ENCODE results near the gene NCS1.

NCS1 gene

DNA sequence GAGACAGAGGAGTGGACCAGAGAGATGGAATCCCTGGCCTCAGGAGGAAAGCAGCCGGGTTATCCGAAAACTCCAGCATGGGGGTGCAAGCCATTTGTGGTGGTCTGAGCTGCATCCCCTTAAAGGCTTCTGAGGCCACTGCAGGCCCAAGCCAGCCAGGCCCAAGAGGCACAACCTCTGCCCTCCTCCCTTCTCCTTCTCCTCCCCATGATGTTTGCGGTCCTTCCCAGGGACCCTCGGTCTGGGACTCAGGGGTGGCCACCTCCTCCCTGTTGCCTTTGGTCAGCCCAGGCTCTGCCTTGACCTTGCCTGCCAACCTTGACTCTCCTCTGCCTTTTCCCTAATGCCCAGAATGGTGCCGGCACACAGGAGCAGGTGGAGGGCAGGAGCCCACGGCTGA, 4.6 kb downstream of the NCS1 start:
- DNase-seq (ENCODE audit: low read depth, low spot score) = no peak

DNA sequence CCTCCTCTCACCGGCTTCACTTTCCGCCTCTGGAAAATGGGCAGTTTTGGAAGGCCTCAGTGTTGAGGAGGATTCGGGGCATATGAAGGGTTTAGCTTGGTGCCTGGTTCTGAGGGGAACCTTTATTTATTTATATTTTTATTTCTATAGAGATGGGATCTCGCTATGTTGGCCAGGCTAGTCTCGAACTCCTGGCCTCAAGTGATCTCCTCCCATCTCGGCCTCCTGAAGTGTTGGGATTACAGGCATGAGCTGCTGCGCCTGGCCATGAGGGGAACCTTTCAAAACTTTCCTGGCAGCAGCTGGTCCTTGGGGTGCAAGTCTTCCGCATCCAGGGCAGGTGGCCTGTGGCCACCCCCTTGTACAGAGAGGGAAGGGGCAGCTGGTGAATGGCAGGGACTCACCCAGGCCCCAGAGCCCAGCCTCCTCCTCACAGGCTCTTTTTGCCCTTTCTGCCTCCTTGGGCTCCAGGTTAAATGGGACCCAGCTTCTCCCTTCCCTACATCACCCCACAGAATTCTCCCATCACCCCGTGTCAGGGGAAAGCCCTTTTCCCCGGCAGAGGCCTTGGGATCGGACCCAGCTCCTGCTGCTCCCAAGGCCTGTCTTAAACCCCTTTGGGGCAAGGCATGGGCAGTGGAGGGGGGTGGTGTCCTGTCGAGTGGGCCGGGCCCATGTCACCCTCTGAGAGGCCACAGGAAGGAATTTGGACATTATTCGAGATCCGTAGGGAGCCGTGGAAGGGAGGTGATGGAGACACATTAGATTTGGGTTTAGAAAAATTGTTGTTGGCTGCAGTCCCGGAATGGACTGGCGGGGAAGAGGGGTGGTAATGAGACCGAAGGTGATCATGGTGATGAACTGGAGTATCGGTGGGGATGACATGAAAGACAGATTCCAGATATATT, 5.9 kb downstream of the NCS1 start:
- DNase-seq (ENCODE audit: low read depth, low spot score) = no peak

DNA sequence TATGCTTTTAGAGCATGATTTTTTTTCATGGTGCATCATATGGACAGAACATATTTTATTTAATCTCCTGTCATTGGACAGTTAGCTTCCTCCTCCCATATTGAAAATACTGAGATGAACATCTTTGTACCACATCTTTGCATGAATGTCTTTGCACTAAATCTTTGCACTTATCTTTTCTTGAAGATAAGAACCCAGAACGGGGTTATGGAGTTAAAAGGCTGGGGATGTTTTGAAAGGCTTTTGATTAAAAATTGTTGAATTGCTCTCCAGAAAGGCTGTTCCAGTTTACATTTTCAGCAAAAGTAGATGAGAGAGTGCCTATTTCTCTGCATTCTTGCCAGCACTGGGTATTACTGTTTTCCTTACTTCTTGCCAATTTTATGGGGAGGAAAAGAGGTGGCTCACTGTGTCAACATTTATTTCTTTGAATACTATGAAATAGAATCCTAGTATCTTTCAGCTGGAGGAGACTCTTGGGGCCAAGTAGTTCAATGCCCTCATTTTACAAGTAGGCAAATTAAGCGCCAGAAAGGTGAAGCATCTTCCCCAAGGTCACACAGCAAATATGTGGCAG, 7.2 kb downstream of the NCS1 start:
- no peak for DNase-seq (ENCODE audit: low read depth, low spot score)

DNA sequence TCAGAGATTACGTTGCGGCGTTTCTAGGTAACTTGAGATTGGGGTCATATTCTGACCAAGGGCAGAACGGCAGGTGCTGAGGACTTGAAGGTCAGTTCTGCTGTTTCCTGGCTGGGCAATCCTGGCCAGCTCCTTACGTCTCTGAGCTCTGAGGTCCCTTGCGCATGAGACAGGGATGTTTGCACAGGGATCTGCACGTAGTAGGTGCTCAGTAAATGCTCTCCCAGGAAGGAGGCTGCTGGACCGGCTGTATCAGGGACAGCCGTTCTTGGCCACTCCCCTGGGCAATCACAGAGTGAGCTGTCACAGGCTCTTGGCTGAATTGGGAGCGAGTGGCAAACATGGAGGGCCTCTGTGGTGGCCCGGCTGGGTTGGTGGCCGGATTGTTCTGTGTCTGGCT, 8.3 kb downstream of the NCS1 start:
- DNase-seq (ENCODE audit: low read depth, low spot score) = no peak

DNA sequence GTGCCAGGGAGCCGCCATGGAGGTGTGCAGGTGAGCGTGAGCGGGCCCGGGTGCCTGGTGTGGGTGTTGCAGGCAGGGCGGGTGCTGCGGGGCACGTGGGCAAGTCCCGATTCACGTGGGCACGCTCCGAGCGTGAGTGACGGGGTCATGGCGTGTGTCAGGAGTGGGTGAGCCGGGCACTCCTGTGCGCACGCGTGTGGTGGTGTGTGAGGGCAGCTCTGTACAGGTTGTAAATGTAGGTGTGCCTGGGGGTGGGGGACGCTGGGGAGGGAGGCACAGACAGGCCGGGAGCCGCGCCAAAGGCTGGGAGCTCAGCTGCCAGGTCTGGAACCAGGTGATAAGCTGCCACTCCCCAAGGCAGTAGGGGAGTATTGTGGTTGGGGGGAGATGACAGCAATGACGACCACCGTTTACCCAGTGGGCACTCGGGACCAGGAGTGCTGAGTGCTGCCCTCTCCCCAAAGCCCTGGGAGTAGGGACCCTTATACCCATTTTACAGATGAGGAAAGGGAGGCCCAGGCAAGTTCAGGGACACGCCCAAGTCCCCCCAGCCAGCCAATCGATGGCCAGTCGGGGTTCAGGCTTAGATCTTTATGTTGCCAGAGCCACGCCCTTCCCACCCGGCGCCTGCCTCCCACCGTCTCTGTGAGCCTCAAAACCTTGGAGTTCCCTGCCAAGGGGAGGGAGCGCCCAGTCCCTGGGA, 9.6 kb downstream of the NCS1 start:
- DNase-seq (ENCODE audit: low read depth, low spot score) = no peak

DNA sequence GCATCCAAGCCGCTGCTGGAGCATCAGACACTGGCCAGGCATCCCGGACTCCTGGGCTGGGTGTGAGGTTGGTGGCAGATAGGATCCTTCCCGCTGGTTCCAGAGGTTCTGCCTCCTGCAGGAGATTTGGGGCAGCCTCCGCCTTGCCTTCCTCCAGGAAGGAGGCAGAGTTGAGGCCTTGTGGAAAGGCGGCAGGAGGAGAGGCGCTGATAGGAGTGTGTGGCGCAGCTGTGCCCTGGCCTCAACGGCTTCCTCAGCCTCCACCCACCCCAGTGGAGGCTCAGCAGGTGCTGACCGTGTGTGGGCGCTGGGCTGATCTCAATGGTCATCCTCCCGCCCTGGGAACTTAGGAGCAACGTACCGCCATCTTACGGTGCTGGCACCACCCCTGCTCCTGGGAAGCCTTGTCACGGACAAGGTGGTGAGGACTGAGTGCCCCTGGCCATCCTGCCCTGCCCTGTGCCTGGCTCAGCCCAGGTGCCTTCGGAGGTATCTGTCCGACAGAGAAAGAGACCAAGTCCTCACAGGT, 10.2 kb downstream of the NCS1 start:
- no peak for DNase-seq (ENCODE audit: low read depth, low spot score)

DNA sequence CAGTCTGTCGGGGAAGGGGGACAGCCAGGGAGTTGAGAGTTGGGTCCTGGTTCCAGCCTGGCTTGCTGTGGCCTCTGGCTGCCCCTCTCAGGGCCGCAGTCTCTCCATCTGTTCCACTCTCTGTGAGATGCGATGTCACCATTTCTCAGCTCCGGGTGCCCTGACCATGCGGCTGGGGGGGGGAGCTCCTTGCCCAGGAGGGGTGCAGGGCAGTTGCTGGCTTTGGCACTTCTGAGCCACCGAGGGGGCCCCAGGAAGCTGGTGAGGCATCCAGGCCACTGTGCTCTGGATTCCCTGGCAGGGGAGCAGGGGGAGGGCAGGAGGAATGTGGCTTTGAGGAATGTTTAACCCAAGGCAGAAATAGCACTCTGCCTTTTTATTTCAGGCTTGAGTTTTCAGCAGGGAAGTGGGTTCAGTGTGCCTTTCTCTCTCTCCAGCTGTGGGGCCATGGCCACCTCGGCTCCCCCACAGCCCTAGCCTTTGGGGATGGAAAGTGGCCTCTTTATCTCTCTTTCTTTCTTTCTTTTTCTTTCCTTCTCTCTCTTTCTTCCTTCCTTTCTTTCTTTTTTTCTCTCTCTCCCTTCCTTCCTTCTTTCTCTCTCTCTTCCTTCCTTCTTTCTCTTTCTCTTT, 11.0 kb downstream of the NCS1 start:
- no peak for DNase-seq (ENCODE audit: low read depth, low spot score)

DNA sequence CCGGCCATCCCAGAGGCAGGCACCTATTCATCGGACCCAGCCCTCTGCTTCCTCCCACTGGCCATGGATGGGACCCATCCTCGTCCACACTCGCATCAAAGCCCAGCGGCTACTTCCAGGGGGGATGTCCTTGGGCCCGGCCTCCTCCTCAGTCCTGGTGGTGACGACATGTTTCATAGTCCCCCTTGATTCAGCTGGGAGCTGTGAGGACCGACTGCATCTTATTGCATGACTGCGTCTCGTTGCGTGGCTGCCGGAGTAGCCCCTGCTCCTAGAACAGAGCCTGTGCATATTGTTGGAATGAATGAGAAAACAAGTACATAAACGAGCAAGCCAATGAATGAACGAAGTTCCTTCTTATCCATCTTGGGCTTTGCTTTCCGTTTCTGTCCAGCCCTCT, 12.8 kb downstream of the NCS1 start:
- no peak for DNase-seq (ENCODE audit: low read depth, low spot score)

DNA sequence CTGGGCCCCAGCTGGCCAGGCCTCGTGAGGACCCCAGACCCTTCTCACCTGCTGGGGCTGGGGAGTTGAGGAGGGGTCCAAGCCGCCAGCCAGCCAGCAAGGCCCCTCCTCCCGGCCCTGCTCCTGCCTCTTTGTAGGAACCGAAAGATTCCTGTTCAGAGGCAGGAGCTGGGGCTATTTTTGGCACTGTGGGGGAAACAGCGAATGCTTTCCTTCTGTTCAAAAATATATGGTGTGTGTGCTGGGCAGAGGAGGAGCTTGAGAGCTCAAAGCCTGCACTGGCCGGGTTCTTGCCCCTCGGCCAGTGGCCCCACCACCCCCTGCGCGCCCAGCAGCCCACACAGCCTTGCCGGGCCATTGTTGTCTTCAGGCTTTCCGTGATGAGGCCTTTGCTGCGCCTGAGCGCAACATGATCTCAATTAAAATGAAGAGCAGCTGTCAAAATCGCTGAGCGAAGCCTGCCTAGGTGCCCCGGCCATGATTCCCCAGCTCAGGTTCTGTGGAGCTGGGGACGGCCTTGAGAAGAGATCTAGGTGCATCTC, 13.4 kb downstream of the NCS1 start:
- DNase-seq (ENCODE audit: low read depth, low spot score) = no peak

DNA sequence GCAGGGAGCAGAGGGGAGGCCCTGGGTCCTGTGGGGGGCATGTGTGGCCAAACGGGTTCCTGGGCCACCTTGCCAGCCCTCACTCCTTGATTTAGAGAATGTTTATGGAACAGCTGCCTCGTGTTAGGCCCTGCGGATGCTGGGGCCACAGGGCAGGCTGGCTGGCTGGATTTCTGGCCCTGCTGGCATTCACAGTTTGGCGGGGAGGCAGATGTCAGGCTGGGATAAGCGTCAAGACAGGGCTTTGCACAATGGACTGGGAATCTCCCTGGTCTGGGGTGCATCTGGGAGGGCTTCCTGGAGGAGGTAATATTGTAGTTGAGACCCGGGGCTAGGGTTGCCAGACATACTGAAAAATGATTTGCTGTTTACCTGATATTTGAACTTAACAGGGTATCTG, 13.8 kb downstream of the NCS1 start:
- DNase-seq (ENCODE audit: low read depth, low spot score) = no peak

DNA sequence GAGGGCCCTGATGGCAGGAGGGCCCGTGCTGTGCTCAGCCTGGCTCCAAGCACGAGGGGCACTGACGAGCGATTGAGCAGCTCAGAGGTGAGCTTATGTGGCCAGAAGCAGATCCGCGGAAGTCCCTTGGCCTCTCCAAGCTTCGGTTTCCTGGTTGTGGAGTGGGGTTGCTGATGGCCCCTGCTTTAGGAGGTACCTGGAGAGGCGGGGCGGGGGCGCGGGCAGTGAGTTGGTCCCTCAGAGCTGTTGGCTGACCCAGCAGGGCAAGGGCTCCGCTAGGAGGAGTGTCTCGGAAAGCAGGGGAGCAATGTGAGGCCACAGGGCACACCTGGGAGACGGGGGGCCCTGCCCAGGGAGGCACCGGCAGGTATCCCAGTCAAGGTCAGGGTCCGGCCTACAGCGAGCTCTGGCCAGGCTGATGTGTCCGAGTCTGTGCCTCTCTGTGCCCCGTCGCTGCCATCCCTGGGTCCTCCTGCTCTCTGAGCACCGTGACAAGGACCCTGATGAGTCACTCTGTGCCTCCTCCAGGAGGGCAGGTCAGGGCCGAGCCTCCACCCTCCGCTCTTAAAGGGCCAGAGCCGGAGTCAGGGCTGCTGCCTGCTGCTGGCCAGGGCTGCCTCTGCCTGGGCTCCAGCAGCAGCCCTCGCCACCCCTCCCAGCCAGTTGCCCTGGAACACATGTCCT, 14.8 kb downstream of the NCS1 start:
- peak; percentile 54 for DNase-seq (ENCODE audit: low read depth, low spot score)

DNA sequence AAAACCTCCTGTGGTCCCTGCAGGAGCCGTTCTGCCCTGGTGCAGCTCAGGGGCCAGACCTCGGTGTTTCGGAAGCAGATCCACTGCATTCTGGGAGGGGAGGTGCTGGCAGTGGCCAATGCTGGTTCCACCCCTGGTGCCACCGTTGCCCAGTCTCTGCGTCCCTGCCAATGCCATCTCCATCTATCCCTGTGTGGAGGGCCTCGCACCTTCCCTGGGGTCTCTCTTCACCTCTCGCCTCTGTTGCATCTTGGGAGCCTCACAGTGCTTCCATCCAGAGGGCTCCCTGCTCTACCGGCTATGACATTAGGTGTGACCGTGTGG, 15.3 kb downstream of the NCS1 start:
- DNase-seq (ENCODE audit: low read depth, low spot score) = no peak

DNA sequence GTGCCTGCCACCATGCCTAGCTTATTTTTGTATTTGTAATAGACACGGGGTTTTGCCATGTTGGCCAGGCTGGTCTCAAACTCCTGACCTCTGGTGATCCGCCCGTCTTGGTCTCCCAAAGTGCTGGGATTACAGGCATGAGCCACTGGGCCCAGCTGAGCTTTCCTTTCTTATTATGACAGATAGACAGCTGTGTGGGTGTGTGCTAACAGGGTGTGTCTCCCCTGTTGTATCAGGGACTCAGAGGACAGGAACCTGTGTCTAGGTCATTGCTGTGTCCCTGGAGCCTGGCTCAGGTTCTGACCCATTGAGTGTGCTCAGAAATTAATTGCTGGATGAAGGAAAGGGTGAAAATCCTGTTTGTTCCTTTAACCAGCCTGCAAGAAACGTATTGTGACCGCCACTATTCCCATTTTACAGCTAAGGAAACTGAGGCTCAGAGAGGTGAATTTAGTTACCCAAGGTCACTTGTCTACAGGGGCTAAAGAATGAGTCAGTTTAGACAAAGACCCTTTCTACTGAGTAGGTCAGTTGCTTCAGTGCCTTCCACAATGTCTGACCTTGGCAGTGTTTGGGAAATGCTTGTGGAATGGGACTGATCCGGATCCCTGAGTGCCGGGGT, 16.8 kb downstream of the NCS1 start:
- no peak for DNase-seq (ENCODE audit: low read depth, low spot score)

DNA sequence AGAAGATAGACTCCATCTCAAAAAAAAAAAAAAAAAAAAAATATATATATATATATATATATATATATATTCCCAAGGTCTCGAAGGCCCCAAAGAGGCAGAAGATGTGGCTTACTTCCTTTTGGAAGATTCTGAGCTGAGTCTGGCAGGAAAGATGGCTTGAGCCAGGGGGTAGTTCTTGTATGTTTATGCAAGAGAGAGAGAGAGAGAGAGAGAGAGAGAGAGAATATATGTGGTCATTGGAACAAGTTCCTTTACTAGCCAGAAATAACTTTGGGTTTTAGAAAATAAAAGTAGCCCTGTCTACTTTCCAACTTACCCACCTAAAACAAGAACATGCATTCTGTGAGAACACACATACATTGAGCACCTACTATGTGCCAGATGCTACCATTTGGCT, 17.6 kb downstream of the NCS1 start:
- no peak for DNase-seq (ENCODE audit: low read depth, low spot score)

DNA sequence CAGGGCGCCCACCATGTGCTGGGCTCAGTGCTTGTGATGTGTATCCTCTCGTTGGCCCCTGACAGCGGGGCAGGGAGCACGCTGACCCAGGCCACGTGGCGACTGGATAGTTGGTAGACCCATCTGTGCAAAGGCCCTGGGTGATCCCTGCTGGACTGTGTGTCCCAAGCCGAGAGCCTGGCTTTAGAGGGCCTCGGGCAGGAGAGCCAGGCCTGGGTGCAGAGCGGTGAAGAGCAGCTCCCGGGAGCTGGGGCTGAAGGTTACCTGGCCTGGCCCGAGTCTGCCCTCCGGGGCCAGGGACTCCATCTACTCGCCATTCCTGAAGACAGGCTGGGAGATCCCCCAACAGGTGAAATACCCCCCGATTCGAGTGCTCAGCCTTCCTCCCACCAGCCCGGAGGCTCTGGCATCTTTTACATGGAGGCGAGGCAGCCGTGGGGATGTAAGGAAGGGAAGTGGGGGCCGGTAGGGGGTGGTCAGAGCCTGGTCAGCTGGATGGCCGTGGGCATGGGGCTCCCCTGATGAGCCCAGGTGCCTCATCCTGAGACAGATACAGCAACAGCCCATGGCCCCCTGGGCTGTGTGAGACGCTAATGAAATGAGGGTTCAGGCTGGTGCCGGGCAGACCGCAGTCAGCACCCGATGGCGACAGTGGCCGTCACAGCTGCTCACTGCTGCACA, 19.0 kb downstream of the NCS1 start:
- DNase-seq (ENCODE audit: low read depth, low spot score) = no peak

DNA sequence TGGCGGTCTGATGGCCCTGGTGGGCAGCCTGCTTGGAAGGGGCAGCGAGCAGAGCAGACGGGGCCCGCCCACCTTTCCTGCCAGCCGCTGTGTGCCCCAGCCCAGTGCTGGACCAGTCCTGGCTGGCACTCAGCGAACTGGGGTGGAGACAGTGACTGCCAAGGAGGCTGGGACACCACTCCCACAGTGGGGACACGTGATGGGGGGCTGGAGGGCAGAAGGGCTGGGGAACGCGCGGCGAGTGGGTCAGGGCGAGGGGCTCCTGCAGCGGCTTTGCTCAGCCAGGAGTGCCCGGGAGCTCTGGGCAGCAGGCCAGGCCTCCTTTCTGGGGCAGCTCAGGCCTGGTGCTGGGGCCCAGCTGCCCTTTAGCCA, 19.5 kb downstream of the NCS1 start:
- no peak for DNase-seq (ENCODE audit: low read depth, low spot score)

DNA sequence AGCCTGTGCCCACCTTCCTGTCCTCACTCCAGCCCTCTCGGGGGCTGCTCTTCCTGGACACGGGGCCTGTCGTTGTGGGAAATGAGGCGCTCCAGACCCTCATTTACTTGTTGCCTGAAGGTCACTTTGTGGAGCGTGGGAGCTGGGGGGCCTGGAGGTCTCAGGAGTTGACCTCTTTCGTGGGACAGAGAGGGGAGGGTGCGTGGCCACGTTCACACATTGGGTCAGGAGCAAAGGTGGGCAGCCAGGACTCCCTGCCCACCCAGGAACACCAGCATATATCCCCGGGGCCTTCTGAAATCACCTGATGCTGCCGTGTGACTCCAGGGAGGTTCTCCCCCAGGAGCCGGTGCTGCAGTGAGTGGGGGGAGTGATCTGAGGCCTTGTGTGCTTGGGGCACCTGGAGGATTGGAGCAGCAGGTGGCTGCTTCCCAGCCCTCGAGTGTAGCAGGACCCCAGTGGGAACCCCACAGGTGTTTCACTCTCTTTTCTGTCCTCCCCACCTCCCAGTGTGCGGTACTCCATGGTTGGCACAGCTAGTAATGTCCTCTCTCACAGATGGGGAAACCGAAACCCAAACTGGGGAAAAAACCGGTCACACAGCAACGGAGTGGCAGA, 20.3 kb downstream of the NCS1 start:
- DNase-seq (ENCODE audit: low read depth, low spot score) = no peak

DNA sequence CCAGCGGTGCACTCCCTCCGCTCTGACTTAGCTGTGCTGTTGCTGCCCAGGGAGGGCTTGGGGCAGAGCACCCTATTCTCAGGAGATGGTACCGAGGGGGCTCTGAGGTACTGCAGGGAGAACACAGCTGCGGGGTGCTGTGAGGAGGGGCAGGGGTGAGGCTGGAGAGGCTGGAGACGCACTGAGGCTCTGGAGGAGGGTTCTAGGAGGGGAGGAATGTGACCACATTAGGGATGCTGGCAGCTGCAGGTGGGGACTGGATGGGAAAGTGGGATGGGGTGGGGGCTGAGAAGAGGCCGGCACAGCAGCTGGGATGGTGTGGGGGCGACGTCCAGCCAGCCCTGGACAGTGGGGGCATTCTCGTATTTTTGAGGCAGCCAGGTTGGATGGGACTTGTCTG, 20.9 kb downstream of the NCS1 start:
- DNase-seq (ENCODE audit: low read depth, low spot score) = no peak

DNA sequence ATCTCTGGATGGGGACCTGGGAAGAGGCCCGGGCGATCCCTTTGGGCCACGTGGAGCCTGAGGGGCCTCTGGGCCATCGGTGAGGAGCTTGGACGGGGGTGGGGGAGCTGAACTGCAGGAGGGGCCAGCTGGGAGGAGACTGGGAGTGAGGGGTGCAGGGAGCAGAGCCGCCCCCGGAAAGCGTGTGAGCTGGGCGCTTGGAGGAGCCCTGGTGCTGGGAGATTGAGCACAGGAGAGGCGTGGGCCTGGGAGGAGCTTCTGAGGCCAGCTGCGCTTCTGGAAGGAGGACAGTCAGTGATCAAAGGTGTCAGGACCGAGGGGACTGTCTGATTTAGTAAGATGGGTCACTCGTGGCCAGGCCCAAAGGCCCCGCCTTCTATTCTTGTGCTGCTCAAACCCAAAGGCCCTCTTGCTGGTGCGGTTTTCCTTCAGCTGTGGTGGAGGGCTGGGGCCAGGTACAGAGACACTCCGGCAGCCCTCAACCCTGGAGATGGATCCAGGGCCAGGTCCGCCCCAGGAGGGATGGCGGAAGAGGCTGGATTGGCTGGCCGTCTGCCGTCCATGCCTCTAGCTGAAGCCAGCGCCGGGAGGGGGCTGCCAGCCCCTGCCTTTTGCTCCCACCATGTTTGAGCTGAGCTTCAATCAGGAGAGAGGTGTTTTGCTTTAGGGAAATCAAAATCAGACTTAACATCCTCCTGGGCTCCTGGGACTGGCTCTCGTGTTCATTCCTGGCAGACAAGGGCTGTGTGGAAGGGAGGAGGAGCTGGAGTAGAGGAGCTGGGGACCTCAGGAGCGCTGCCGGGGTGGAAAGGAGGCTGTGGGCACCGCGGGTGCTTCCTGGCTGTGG, 21.6 kb downstream of the NCS1 start:
- no peak for DNase-seq (ENCODE audit: low read depth, low spot score)
